Astrocyte of the spinal cord (primary cell): ENCODE measurements around the gene LEF1.

ENCODE experiments used
- DNase-seq: peaks from one replicate; pipeline ENCODE4 v3.0.0; 2011; ENCODE audit warnings: low read depth, low spot score
- H3K4me3 ChIP-seq: 2 replicates; pipeline ENCODE4 v1.5.1; 2011; ENCODE audit warnings: low read depth, mild to moderate bottlenecking, low read length, moderate library complexity
- in situ Hi-C: cut with HindIII; loops from 2 replicates; pipeline ENCODE4 v1.10.0; 2017; ENCODE audit warnings: low sequenced_read_pairs
- TF ChIP-seq, protein P1 (sequence below): IDR thresholded peaks from 2 replicates; pipeline ENCODE4 v1.5.1; 2012; ENCODE audit warnings: low read depth, mild to moderate bottlenecking, low read length, inconsistent platforms

Gene LEF1

GRCh38 chr4:108107101-108107500, 61.6 kb downstream of the LEF1 start:
- no peak for DNase-seq
- TF ChIP-seq, protein P1, sequence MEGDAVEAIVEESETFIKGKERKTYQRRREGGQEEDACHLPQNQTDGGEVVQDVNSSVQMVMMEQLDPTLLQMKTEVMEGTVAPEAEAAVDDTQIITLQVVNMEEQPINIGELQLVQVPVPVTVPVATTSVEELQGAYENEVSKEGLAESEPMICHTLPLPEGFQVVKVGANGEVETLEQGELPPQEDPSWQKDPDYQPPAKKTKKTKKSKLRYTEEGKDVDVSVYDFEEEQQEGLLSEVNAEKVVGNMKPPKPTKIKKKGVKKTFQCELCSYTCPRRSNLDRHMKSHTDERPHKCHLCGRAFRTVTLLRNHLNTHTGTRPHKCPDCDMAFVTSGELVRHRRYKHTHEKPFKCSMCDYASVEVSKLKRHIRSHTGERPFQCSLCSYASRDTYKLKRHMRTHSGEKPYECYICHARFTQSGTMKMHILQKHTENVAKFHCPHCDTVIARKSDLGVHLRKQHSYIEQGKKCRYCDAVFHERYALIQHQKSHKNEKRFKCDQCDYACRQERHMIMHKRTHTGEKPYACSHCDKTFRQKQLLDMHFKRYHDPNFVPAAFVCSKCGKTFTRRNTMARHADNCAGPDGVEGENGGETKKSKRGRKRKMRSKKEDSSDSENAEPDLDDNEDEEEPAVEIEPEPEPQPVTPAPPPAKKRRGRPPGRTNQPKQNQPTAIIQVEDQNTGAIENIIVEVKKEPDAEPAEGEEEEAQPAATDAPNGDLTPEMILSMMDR, result no peak
- in situ Hi-C loops, result no loop called here
- H3K4me3 ChIP-seq, result no peak overlapping the region

GRCh38 chr4:108106186-108106585, 62.5 kb downstream of the LEF1 start:
- in situ Hi-C loops, result no loop called here
- no peak for DNase-seq
- H3K4me3 ChIP-seq, result no peak overlapping the region
- TF ChIP-seq, protein P1, result no peak

DNA sequence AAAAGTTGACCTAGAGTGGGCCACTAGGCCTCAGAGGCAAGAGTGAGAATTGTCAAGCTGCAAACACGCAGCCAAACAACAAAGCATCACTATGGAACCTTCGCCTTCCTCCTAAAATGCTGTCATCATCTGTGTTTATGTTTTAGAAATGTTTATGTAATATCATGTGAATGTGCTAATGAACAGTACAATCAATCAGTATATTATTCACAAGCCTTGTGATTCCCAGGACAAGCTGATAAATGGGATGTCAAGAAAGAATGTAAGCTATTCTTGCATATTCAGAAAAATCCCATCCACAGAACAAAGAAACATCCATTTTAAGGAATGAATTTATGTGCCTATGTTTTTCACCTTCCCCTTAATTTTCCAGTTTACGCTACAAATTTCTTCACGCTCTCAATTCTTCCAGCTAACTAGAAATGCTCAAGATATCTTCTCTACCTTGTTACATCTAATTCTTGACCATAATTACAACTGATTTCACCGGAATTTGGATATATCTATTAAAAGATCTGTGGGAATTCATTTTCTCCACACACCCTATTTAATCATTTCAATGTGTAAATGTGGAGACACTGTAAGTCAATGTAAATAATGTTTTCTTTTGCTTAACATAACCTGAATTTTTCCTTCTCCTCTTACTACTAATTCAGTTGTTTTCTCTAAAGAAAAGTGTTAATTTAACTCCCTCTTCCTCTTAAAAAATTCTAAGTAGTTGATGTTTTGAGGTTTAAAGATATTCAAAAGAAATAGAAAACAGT, 65.5 kb downstream of the LEF1 start:
- in situ Hi-C loops, result no loop called here
- H3K4me3 ChIP-seq, result no peak overlapping the region
- no peak for DNase-seq
- TF ChIP-seq, protein P1, result no peak

- TF ChIP-seq, protein P1, result no peak
- no peak overlapping the region for H3K4me3 ChIP-seq
- in situ Hi-C loops, result no loop called here
- no peak for DNase-seq
Measured at GRCh38 chr4:108100827-108101226, 67.9 kb downstream of the LEF1 start.

DNA sequence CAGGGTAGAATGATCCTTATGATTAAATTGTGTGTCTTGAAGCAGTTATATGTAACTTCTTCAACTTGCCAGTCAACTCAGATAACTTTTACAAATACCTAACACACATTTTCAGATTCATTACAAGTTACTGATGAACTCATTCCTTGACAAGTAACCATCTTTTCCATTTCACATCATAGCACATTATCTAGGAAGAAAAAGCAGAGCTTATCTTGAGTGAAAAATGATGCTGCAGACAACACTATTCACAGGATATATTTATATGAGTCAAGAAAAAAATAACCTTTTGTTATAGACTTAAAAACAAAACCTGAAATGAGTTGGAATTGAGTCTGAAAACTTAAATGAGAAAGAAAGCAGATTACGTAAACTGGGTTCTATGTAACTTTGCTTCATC, 68.9 kb downstream of the LEF1 start:
- TF ChIP-seq, protein P1, result no peak
- in situ Hi-C loops, result no loop called here
- no peak for DNase-seq
- H3K4me3 ChIP-seq, result no peak overlapping the region

DNA sequence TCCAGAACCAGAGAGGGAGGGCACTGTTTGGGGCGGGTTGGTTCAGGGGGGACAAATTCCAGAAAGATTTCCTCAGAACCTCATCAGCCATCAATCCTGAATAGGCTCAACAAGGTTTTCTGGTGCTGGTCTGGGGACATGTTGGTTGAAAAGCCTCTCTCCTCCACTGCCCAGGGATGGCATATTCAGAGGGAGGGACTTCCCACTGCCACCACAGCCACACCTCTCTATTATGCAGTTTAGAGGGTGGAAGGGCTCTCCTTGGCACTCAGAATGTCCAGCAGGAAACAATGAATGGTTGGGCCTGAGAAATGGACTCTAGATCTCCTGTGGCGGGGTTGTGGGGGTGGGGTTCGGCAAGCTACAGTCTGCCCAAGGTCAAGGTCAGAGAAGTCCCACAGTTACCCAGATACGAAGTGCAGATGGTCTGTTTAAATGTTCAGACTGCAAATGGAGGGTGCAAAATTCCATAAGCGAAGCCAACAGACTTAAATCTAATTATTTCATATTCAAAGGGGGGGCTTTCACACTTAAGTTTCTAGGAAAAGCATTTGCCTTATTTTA, 70.7 kb downstream of the LEF1 start:
- TF ChIP-seq, protein P1, result no peak
- no peak overlapping the region for H3K4me3 ChIP-seq
- DNase-seq, result no peak
- in situ Hi-C loops, result no loop called here
